GM12873 (cell line): ENCODE measurements around the gene BMP7.

Source experiments
- TF ChIP-seq, protein P1 (sequence below): IDR thresholded peaks from 2 replicates; pipeline ENCODE4 v1.5.1; 2012; ENCODE audit warnings: low read depth, mild to moderate bottlenecking, moderate library complexity, low read length, control low read depth; ENCODE audit not compliant: insufficient read depth; ENCODE audit errors: missing control alignments

Gene BMP7

DNA sequence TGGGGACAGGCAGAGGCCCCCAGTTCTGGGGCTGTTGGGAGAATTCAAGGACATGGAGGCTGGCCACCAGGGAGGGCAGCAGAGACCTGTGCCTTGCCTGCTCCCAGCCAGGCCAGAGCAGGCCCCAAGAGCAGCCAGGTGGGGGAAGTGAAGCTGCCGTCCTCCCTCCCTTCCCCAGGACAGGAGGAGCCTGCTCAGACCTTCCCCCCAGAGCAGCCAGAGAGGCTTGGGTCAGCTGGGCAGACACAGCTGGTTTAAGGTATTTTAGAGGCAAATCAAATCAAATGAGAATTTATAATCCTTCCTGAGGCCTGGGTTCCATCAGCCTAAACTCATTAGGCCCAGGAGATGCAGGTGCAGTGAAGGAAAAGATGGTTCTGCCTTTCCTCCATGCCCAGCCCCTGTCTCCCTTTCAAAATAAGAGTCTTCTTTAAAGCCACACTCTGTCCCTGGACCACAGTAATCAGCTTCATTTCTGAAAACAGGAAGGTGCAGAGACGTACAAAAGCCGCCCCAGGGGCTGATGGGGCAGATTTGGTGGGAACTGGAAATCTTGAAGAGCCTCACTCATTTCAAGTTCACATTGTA lies 21.7 kb downstream of the BMP7 start:
- TF ChIP-seq, protein P1, sequence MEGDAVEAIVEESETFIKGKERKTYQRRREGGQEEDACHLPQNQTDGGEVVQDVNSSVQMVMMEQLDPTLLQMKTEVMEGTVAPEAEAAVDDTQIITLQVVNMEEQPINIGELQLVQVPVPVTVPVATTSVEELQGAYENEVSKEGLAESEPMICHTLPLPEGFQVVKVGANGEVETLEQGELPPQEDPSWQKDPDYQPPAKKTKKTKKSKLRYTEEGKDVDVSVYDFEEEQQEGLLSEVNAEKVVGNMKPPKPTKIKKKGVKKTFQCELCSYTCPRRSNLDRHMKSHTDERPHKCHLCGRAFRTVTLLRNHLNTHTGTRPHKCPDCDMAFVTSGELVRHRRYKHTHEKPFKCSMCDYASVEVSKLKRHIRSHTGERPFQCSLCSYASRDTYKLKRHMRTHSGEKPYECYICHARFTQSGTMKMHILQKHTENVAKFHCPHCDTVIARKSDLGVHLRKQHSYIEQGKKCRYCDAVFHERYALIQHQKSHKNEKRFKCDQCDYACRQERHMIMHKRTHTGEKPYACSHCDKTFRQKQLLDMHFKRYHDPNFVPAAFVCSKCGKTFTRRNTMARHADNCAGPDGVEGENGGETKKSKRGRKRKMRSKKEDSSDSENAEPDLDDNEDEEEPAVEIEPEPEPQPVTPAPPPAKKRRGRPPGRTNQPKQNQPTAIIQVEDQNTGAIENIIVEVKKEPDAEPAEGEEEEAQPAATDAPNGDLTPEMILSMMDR = no peak

DNA sequence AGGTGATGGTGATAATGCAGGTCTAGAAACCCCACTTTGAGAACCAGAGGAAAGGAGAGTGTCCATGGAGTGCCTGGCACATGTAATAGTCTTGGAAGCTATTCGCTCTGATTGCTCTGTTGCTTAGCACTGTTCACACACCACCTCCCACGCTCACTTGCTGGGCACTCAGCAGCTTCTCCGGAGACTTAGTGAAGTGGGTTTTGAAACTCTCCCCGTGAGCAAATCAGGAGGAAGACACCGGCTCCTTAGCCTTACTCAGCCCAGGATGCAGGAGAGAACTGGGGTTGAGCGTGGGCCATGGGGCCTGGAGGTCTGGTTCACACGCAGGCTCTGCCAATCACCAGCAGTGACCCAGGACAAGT lies 22.2 kb downstream of the BMP7 start:
- TF ChIP-seq, protein P1 = no peak

DNA sequence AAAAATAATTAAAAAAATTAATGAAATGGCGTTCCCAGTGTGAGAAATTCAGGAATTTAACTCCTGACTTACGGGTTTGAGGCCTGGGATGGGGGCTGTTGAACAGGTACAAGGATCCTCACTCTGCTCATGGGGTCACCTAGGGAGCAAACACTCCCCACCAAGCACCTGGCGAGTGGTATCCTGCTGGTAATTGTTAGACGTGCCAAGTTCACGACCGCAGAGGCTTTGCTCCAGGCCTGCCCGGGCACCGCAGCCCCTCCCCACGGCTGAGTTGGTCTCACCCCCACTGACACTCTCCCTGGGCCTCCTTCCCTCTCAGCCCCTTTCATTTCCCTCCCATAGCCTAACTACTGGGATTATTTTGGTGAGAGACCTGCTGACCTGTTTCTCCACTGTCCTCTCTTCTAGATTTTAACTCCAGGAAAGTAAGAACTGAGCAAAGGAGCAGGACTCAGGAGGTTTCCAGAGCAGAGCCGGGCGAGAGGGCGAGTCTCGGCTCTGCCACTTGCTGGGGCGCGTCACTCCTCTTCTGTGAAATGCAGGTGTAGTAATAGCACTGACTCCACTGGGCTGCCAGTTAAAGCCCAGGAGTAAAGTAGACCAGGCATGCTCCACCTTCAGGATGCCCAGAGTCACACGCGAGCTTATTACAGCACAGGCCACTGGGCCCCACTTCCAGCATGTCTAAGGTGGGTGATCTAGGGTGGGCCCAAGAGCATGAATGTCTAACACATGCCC lies 22.8 kb downstream of the BMP7 start:
- TF ChIP-seq, protein P1 = no peak

DNA sequence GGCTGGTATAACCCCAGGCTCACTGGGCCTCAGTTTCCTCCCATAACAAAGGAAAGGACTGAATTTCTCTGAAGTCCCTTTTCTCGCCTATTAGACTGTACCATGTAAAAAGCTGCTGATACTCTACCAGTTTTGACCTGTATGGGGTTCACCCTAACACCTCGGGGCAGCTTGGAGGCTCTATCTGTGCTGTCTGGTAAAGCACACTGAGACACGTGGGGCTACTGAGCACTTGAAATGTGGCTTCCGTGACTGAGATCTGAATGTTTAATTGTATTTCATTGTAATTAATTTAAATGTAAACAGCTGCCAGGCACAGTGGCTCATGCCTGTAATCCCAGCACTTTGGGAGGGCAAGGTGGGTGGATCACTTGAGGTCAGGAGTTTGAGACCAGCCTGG lies 24.0 kb downstream of the BMP7 start:
- TF ChIP-seq, protein P1 = no peak

DNA sequence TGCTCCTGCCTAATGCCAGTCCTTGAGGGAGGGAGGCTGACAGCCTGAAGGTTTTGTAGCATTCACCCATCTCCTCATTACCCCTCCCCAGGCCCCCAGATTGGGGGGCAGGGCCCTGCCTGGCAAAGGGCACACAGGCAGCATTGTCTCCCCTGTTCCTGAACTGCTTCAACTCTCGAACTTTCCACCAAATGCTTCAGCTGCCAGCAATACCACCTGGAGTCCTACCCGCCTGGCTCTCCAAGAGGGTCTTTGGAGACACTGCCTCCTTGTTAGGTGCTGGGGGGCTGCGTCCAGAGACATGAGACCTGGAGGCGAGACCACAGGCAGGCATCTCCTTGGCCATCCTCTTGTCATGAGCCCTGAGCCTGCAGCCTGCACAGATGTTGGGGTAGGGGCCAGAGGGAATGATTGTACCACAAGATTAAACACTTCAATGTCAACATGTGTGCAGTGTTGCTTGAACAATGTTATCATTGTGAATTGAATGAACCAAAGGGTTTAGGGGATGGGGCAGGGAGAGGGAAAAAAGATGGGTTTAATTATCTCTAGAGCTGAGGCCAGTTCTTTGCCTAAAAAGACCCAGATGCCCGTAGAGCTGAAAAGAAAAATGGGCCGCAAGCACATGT lies 25.0 kb downstream of the BMP7 start:
- TF ChIP-seq, protein P1 = no peak

DNA sequence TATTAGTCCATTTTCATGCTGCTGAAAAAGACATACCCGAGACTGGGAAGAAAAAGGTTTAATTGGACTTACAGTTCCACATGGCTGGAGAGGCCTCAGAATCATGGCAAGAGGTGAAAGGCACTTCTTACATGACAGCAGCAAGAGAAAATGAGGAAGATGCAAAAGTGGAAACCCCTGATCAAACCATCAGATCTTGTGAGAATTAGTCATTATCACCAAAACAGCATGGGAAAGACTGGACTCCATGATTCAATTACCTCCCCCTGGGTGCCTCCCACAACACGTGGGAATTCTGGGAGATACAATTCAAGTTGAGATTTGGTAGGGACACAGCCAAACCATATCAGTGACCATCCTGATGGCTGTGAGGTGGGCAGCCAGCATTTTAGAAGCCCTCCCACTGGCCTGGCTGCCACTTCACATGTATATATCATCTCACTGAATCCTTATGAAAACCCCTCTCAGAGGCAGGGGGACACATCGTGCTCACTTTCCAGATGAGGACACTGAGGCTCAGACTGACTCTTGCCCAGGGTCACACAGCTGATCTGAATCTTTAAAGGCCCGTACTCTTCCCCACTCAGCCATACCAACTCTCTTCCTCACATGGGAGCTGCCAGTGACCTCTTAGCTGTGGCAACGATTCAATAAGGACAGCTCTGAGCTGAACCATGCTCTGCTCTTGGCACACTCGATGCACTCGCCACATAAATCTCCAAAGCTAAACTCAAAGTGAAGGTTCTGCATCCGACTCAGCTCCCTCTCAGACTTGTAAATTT lies 25.7 kb downstream of the BMP7 start:
- TF ChIP-seq, protein P1 = no peak

DNA sequence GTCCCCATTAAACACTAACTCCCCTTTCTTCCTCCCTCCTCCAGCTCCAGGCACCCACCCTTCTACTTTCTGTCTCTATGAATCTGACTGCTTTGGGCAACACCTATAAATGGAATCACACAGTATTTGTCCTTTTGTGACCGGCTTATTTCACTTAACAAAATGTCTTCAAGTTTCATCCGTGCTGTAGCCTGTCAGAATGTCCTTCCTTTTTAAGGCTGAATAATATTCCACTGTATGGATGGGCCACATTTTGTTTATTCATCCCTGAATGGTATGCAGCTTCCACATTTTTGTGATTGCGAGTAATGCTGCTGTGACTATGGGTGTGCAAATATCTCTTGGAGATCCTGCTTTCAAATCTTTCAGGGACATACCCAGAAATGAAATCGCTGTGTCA lies 28.4 kb downstream of the BMP7 start:
- TF ChIP-seq, protein P1 = no peak
